CD14-positive monocyte (primary cell): ENCODE results near the gene SLC50A1. TPM values are rescaled to one million over a fixed set of nuclear protein-coding genes. Genes with fewer than 3 reads are reported as not detected.

ENCODE experiments used
- DNase-seq, 3 donors: peaks; one replicate each; pipeline ENCODE4 v3.0.0-alpha.2; 2011 to 2022
- H2AFZ ChIP-seq: 2 replicates; pipeline ENCODE4 v1.6.0; 2012; ENCODE audit warnings: mild to moderate bottlenecking, low read depth, low read length, inconsistent platforms; ENCODE audit not compliant: insufficient read depth, poor library complexity, severe bottlenecking
- H3K27ac ChIP-seq, 2 donors: 1 replicate in 1 of 2; 2 replicates in 1 of 2; pipeline ENCODE4 v1.5.1; 2012 to 2013; ENCODE audit warnings: low read length in 2 of 2, control low read depth in 1 of 2, inconsistent platforms in 1 of 2, low read depth in 1 of 2, mild to moderate bottlenecking in 1 of 2
- H3K27me3 ChIP-seq, 2 donors: one replicate each; pipeline versions ENCODE4 v1.6.0 to v1.6.1; 2011 to 2013; ENCODE audit warnings: low read length in 2 of 2; ENCODE audit not compliant: control insufficient read depth in 2 of 2, insufficient read depth in 2 of 2
- H3K36me3 ChIP-seq, 2 donors: replicated peaks in 1 of 2; 1 replicate in 1 of 2; 2 replicates in 1 of 2; pipeline versions ENCODE4 v1.5.1 to v1.6.1; 2012 to 2013; ENCODE audit warnings: low read length in 2 of 2, control low read depth in 1 of 2, inconsistent platforms in 1 of 2, mild to moderate bottlenecking in 1 of 2; ENCODE audit not compliant: insufficient read depth in 2 of 2, control insufficient read depth in 1 of 2
- H3K4me1 ChIP-seq, 2 donors: 1 replicate in 1 of 2; 2 replicates in 1 of 2; pipeline versions ENCODE4 v1.5.1 to v1.6.1; 2012 to 2013; ENCODE audit warnings: low read length in 2 of 2, control low read depth in 1 of 2, inconsistent platforms in 1 of 2, mild to moderate bottlenecking in 1 of 2, moderate library complexity in 1 of 2; ENCODE audit not compliant: insufficient read depth in 2 of 2, control insufficient read depth in 1 of 2
- H3K4me2 ChIP-seq: replicated peaks from 2 replicates; pipeline ENCODE3; 2012; ENCODE audit warnings: low read length, moderate library complexity, mild to moderate bottlenecking; ENCODE audit not compliant: poor library complexity, severe bottlenecking; ENCODE audit errors: extremely low read depth
- H3K4me3 ChIP-seq, 3 experiments: fragments of 200-600 bp in 1 of 3; sonication (generic) in 1 of 3; replicated peaks in 1 of 3; 1 replicate in 2 of 3; 2 replicates in 1 of 3; pipeline ENCODE4 v1.5.1; 2011 to 2013; ENCODE audit warnings: low read length in 3 of 3, mild to moderate bottlenecking in 3 of 3, control low read depth in 2 of 3, low read depth in 2 of 3, inconsistent platforms in 1 of 3, moderate library complexity in 1 of 3
- H3K79me2 ChIP-seq: 2 replicates; pipeline ENCODE4 v1.6.0; 2012; ENCODE audit warnings: mild to moderate bottlenecking, control low read depth, inconsistent platforms, low read length, moderate library complexity; ENCODE audit not compliant: insufficient read depth
- H3K9ac ChIP-seq: 2 replicates; pipeline ENCODE4 v1.6.0; 2017; ENCODE audit warnings: low read length, mild to moderate bottlenecking; ENCODE audit not compliant: insufficient read depth, poor library complexity, severe bottlenecking
- H3K9me3 ChIP-seq, 2 donors: replicated peaks in 1 of 2; 1 replicate in 1 of 2; 2 replicates in 1 of 2; pipeline versions ENCODE4 v1.5.1 to v1.6.1; 2012 to 2013; ENCODE audit warnings: low read length in 2 of 2, control low read depth in 1 of 2; ENCODE audit not compliant: control insufficient read depth in 1 of 2, insufficient read depth in 1 of 2
- H4K20me1 ChIP-seq: 2 replicates; pipeline ENCODE4 v1.6.0; 2012; ENCODE audit warnings: mild to moderate bottlenecking, low read length, control low read depth, moderate library complexity; ENCODE audit not compliant: insufficient read depth
- H3K27ac Mint-ChIP-seq, 7 donors: one replicate each; pipeline ENCODE4 v1.8.0; 2020; ENCODE audit warnings: mild to moderate bottlenecking in 7 of 7, mixed read lengths in 7 of 7, moderate library complexity in 6 of 7, inconsistent platforms in 2 of 7
- H3K27me3 Mint-ChIP-seq, 3 donors: one replicate each; pipeline ENCODE4 v1.8.0; 2021 to 2022; ENCODE audit warnings: low read depth in 3 of 3, mild to moderate bottlenecking in 3 of 3, mixed read lengths in 3 of 3, moderate library complexity in 3 of 3, inconsistent platforms in 1 of 3
- H3K36me3 Mint-ChIP-seq, 2 donors: one replicate each; pipeline ENCODE4 v1.8.0; 2020; ENCODE audit warnings: mixed read lengths in 2 of 2, inconsistent platforms in 1 of 2, mild to moderate bottlenecking in 1 of 2
- H3K4me1 Mint-ChIP-seq: one replicate; pipeline ENCODE4 v1.8.0; 2020; ENCODE audit warnings: mild to moderate bottlenecking, mixed read lengths
- H3K4me3 Mint-ChIP-seq, 2 donors: one replicate each; pipeline ENCODE4 v1.8.0; 2020; ENCODE audit warnings: mild to moderate bottlenecking in 2 of 2, mixed read lengths in 2 of 2, moderate library complexity in 1 of 2
- H3K9me3 Mint-ChIP-seq, 7 donors: one replicate each; pipeline ENCODE4 v1.8.0; 2020 to 2022; ENCODE audit warnings: mixed read lengths in 7 of 7, mild to moderate bottlenecking in 6 of 7, moderate library complexity in 6 of 7, inconsistent platforms in 2 of 7
- CTCF ChIP-seq: fragments of 200-600 bp; IDR thresholded peaks from one replicate; pipeline ENCODE4 v1.8.0; 2022; ENCODE audit warnings: antibody characterized with exemption, mild to moderate bottlenecking
- whole genome bisulfite sequencing: methylation state at CpG from one replicate; pipeline ENCODE4 v1.1.5; 2013; ENCODE audit warnings: missing lambda C conversion rate; ENCODE audit not compliant: insufficient coverage; 5-methylcytosine and 5-hydroxymethylcytosine counted together
- intact Hi-C, 2 donors: fragments of 100-400 bp; cut with micrococcal nuclease; formaldehyde crosslinking; loops; one replicate each; pipeline versions ENCODE4 v1.15.0 to v1.15.1; 2023
- polyA plus RNA-seq, 3 donors: library from polyadenylated mRNA; depleted of rRNA in 1 of 3; unstranded in 2 of 3; stranded (reverse) in 1 of 3; fragments of 300-500 nt in 2 of 3; fragments of >200 nt in 1 of 3; fragmentation: Illumina TruSeq in 2 of 3; gene quantifications; 1 replicate in 2 of 3; 2 replicates in 1 of 3; pipeline ENCODE4 v1.2.3, GENCODE V29; 2012 to 2021

The SLC50A1 gene
- polyA plus RNA-seq, 3 donors, result 40.0 to 50.8 (median 49.4) TPM

GRCh38 chr1:155134880-155135414 lies 705 bp upstream of the SLC50A1 start:
- peaks cover 12 to 23% (median 22%) of the 10 kb centered on the region in 3 donors for H3K27me3 Mint-ChIP-seq
- DNase-seq, result peak; percentile 88 to 98 (median 91)
- intact Hi-C loops, result loop anchor here in 1 of 2 donors (5.0 kb wide), 2 partner anchors 37 to 48 kb away; partner anchors contain the start of genes KRTCAP2 and TRIM46
- Histone ChIP-seq H3K79me2 (peaks cover 33% of the 10 kb centered on the region), H3K4me3 (peak overlapping the region; percentile 75 to 84 (median 79)), H3K9me3 (no peaks in the 10 kb centered on the region), H3K9ac (peak overlapping the region; percentile 92), H3K27me3 (peaks cover 5 to 15% of the 10 kb centered on the region in 2 donors), H3K36me3 (peaks cover 0 to 11% of the 10 kb centered on the region in 2 donors), H2AFZ (peak overlapping the region; percentile 20), H3K27ac (peak overlapping the region; percentile 97 to 99), H3K4me1 (peaks cover 29 to 42% of the 10 kb centered on the region in 2 donors), H3K4me2 (peak overlapping the region; percentile 84), H4K20me1 (peaks cover 7% of the 10 kb centered on the region)
- peak overlapping the region; percentile 99 to 100 (median 100) for H3K27ac Mint-ChIP-seq
- H3K4me3 Mint-ChIP-seq, result peak overlapping the region; percentile 97 to 99
- H3K4me1 Mint-ChIP-seq, result peaks cover 42% of the 10 kb centered on the region
- no peak for TF ChIP-seq CTCF
- peaks cover 0 to 2% (median 0%) of the 10 kb centered on the region in 7 donors for H3K9me3 Mint-ChIP-seq
- WGBS, result 32% methylated on average over 13 of the region's 18 CpGs
- H3K36me3 Mint-ChIP-seq, result peaks cover 12 to 19% of the 10 kb centered on the region in 2 donors

- Histone ChIP-seq H3K4me2 (peak overlapping the region; percentile 84), H3K27me3 (no peaks in the 10 kb centered on the region), H2AFZ (no peak overlapping the region), H3K27ac (peak overlapping the region; percentile 97 to 99), H3K4me1 (peaks cover 33 to 50% of the 10 kb centered on the region in 2 donors), H3K9me3 (peaks cover 0 to 2% of the 10 kb centered on the region in 2 donors), H3K4me3 (peak overlapping the region; percentile 75 to 84 (median 79)), H4K20me1 (peaks cover 7% of the 10 kb centered on the region), H3K36me3 (peaks cover 0 to 11% of the 10 kb centered on the region in 2 donors), H3K79me2 (peaks cover 36% of the 10 kb centered on the region), H3K9ac (peak overlapping the region; percentile 92)
- Mint-ChIP-seq H3K27ac (peak overlapping the region; percentile 99 to 100 (median 100)), H3K27me3 (peaks cover 0 to 7% (median 4%) of the 10 kb centered on the region in 3 donors), H3K9me3 (peaks cover 1 to 6% (median 4%) of the 10 kb centered on the region in 7 donors), H3K4me3 (peak overlapping the region; percentile 97 to 99), H3K4me1 (peaks cover 45% of the 10 kb centered on the region), H3K36me3 (peaks cover 12 to 19% of the 10 kb centered on the region in 2 donors)
- WGBS, result 34% methylated on average over 2 of the region's 6 CpGs
- TF ChIP-seq CTCF, result no peak
- intact Hi-C loops, result loop anchor here in 1 of 2 donors (5.0 kb wide), 1 partner anchor 36 kb away; the partner anchor contains the start of genes KRTCAP2 and TRIM46
- no peak for DNase-seq
Measured at GRCh38 chr1:155136748-155137147, 1.1 kb downstream of the SLC50A1 start.
